ENCODE measurements around the gene PRSS12.

DNA sequence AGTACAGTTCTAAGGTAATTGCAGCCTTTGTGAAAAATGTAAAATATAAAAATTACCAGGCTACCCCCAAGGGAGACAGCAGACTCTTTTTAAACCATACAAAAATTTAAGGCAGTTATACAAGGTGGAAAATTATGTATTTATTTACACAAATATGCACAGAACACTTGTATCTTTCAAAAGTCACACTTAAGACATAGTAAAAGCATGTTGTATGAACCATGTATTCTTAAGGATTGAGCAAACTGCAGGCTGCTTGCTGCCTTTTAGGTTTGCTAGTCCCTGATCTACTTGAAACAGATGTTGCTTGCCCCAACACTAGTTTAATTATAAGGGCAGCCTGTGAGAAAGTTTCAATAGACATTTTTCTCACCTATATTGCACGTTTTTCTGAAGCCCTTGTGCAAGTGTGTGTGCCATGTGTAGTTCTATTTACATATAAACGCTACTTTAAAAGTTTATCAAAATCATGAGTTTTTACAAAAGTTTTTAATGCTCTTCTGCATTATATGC lies 72.8 kb downstream of the PRSS12 start:
- TF ChIP-seq ZFP30 (CRISPR knock-in tag; IDR thresholded peaks at IDR 0.05) (no peak), ZNF8 (CRISPR knock-in tag; IDR thresholded peaks at IDR 0.05) (no peak), ZC3H10 (CRISPR knock-in tag; IDR thresholded peaks at IDR 0.05) (no peak), PPARA (CRISPR knock-in tag; IDR thresholded peaks at IDR 0.05; ENCODE audit: borderline replicate concordance) (no peak), ISL1 (CRISPR knock-in tag; IDR thresholded peaks at IDR 0.05) (no peak), TCF4 (CRISPR knock-in tag; IDR thresholded peaks at IDR 0.05; ENCODE audit: borderline replicate concordance) (no peak), SNAI2 (CRISPR knock-in tag; IDR thresholded peaks at IDR 0.05) (no peak), RARB (CRISPR knock-in tag; IDR thresholded peaks at IDR 0.05) (no peak)
- TF ChIP-seq, protein P1, sequence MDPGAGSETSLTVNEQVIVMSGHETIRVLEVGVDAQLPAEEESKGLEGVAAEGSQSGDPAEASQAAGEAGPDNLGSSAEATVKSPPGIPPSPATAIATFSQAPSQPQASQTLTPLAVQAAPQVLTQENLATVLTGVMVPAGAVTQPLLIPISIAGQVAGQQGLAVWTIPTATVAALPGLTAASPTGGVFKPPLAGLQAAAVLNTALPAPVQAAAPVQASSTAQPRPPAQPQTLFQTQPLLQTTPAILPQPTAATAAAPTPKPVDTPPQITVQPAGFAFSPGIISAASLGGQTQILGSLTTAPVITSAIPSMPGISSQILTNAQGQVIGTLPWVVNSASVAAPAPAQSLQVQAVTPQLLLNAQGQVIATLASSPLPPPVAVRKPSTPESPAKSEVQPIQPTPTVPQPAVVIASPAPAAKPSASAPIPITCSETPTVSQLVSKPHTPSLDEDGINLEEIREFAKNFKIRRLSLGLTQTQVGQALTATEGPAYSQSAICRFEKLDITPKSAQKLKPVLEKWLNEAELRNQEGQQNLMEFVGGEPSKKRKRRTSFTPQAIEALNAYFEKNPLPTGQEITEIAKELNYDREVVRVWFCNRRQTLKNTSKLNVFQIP (CRISPR knock-in tag; IDR thresholded peaks at IDR 0.05; ENCODE audit: borderline replicate concordance, low read depth), result no peak
- TF ChIP-seq, protein P2, sequence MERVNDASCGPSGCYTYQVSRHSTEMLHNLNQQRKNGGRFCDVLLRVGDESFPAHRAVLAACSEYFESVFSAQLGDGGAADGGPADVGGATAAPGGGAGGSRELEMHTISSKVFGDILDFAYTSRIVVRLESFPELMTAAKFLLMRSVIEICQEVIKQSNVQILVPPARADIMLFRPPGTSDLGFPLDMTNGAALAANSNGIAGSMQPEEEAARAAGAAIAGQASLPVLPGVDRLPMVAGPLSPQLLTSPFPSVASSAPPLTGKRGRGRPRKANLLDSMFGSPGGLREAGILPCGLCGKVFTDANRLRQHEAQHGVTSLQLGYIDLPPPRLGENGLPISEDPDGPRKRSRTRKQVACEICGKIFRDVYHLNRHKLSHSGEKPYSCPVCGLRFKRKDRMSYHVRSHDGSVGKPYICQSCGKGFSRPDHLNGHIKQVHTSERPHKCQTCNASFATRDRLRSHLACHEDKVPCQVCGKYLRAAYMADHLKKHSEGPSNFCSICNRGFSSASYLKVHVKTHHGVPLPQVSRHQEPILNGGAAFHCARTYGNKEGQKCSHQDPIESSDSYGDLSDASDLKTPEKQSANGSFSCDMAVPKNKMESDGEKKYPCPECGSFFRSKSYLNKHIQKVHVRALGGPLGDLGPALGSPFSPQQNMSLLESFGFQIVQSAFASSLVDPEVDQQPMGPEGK (CRISPR knock-in tag; IDR thresholded peaks at IDR 0.05; ENCODE audit: borderline replicate concordance), result no peak
- TF ChIP-seq, protein P3, sequence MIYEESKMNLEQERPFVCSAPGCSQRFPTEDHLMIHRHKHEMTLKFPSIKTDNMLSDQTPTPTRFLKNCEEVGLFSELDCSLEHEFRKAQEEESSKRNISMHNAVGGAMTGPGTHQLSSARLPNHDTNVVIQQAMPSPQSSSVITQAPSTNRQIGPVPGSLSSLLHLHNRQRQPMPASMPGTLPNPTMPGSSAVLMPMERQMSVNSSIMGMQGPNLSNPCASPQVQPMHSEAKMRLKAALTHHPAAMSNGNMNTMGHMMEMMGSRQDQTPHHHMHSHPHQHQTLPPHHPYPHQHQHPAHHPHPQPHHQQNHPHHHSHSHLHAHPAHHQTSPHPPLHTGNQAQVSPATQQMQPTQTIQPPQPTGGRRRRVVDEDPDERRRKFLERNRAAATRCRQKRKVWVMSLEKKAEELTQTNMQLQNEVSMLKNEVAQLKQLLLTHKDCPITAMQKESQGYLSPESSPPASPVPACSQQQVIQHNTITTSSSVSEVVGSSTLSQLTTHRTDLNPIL (CRISPR knock-in tag; IDR thresholded peaks at IDR 0.05; ENCODE audit: low read depth), result no peak
